NCI-H446 treated with DMSO at 0.1 percent for 48 hours (cell line): ENCODE results near the gene GCH1.

Experiments used
- DNase-seq: peaks from one replicate; lab custom pipeline; 2025; lab: John Stamatoyannopoulos, UW

The GCH1 gene

GRCh38 chr14:54866588-54866987 is 36.0 kb downstream of the GCH1 start:
- DNase-seq = no peak

GRCh38 chr14:54864526-54864925 is 38.1 kb downstream of the GCH1 start:
- DNase-seq = no peak

GRCh38 chr14:54857830-54858269 is 44.8 kb downstream of the GCH1 start:
- no peak for DNase-seq

- no peak for DNase-seq
Measured at GRCh38 chr14:54856152-54856551, 46.5 kb downstream of the GCH1 start.

GRCh38 chr14:54854181-54854580 is 48.4 kb downstream of the GCH1 start:
- no peak for DNase-seq

- no peak for DNase-seq
Measured at GRCh38 chr14:54853339-54853738, 49.3 kb downstream of the GCH1 start.

- no peak for DNase-seq
Measured at GRCh38 chr14:54852215-54852614, 50.4 kb downstream of the GCH1 start.

GRCh38 chr14:54848910-54849309 is 53.7 kb downstream of the GCH1 start:
- no peak for DNase-seq

GRCh38 chr14:54845641-54846040 is 57.0 kb downstream of the GCH1 start:
- no peak for DNase-seq

GRCh38 chr14:54844479-54844878 is 58.1 kb downstream of the GCH1 start:
- DNase-seq = no peak

GRCh38 chr14:54840798-54841197 is 61.8 kb downstream of the GCH1 start:
- DNase-seq = no peak

- no peak for DNase-seq
Measured at GRCh38 chr14:54840336-54840735, 62.3 kb downstream of the GCH1 start.

- no peak for DNase-seq
Measured at GRCh38 chr14:54839701-54840119, 62.9 kb downstream of the GCH1 start.

GRCh38 chr14:54838931-54839512 is 63.6 kb downstream of the GCH1 start:
- no peak for DNase-seq

GRCh38 chr14:54837508-54838149 is 65.0 kb downstream of the GCH1 start:
- DNase-seq = no peak

GRCh38 chr14:54836231-54836630 is 66.4 kb downstream of the GCH1 start:
- no peak for DNase-seq

- no peak for DNase-seq
Measured at GRCh38 chr14:54834727-54835126, 67.9 kb downstream of the GCH1 start.

GRCh38 chr14:54834081-54834480 is 68.5 kb downstream of the GCH1 start:
- DNase-seq = no peak

GRCh38 chr14:54830650-54831049 is 72.0 kb downstream of the GCH1 start:
- DNase-seq = no peak

- DNase-seq = no peak
Measured at GRCh38 chr14:54829486-54830224, 73.0 kb downstream of the GCH1 start.

GRCh38 chr14:54828037-54828436 is 74.6 kb downstream of the GCH1 start:
- no peak for DNase-seq

GRCh38 chr14:54823757-54824549 is 78.7 kb downstream of the GCH1 start:
- no peak for DNase-seq

GRCh38 chr14:54822685-54823084 is 79.9 kb downstream of the GCH1 start:
- DNase-seq = no peak
